C4-2B (cell line): ENCODE measurements around the gene DERA.

Experiments
- ZFX ChIP-seq: fragments of 450-650 bp; IDR thresholded peaks from 2 replicates; pipeline ENCODE4 v1.6.1; 2017
- TF ChIP-seq, protein P1 (sequence below): fragments of 450-650 bp; conservative IDR thresholded peaks from 2 replicates; pipeline ENCODE4 v1.5.1; 2017; ENCODE audit warnings: mild to moderate bottlenecking

DNA sequence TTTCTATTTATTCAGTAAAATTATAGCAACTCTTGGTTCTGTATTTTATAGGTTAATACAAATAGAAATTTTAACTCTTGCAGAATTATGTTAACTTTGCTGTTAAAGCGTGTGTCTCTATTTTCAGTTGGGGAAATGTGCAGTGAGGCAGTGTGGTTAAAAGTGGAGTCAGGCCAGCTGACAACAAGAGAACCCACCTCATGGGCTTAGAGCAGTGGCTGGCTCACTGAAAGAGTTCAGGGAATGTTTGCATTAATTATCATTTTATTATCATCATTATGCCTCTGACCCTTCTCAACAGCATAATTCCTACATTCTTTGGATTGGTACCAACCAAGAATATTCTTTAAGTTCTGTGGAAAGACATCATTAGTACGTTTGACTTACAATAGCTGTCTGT, 163.8 kb downstream of the DERA start:
- TF ChIP-seq, protein P1, sequence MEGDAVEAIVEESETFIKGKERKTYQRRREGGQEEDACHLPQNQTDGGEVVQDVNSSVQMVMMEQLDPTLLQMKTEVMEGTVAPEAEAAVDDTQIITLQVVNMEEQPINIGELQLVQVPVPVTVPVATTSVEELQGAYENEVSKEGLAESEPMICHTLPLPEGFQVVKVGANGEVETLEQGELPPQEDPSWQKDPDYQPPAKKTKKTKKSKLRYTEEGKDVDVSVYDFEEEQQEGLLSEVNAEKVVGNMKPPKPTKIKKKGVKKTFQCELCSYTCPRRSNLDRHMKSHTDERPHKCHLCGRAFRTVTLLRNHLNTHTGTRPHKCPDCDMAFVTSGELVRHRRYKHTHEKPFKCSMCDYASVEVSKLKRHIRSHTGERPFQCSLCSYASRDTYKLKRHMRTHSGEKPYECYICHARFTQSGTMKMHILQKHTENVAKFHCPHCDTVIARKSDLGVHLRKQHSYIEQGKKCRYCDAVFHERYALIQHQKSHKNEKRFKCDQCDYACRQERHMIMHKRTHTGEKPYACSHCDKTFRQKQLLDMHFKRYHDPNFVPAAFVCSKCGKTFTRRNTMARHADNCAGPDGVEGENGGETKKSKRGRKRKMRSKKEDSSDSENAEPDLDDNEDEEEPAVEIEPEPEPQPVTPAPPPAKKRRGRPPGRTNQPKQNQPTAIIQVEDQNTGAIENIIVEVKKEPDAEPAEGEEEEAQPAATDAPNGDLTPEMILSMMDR: no peak
- no peak for TF ChIP-seq ZFX
